IMR-90 (cell line): Measurements from ENCODE around the gene UBLCP1.

ENCODE experiments used
- BHLHE40 ChIP-seq: fragments of 150-350 bp; IDR thresholded peaks from 2 replicates; pipeline ENCODE4 v1.6.1; 2016; ENCODE audit warnings: mild to moderate bottlenecking, low read depth, low read length
- CEBPB ChIP-seq: IDR thresholded peaks from 2 replicates; pipeline ENCODE4 v1.6.1; 2012; ENCODE audit warnings: low read depth, low read length, improper control_type of control experiment
- CTCF ChIP-seq: conservative IDR thresholded peaks from 2 replicates; pipeline ENCODE4 v1.5.1; 2012; ENCODE audit warnings: mild to moderate bottlenecking, low read depth, low read length, improper control_type of control experiment
- FOS ChIP-seq: fragments of 150-350 bp; IDR thresholded peaks from 2 replicates; pipeline ENCODE4 v1.6.1; 2016; ENCODE audit warnings: low read depth, low read length
- MAFK ChIP-seq: IDR thresholded peaks from 2 replicates; pipeline ENCODE4 v1.6.1; 2012; ENCODE audit warnings: low read depth, low read length, improper control_type of control experiment
- MXI1 ChIP-seq: IDR thresholded peaks from 2 replicates; pipeline ENCODE4 v1.6.1; 2012; ENCODE audit warnings: low read depth, mild to moderate bottlenecking, low read length, moderate library complexity, borderline replicate concordance
- NFE2L2 ChIP-seq: fragments of 150-350 bp; IDR thresholded peaks from 2 replicates; pipeline ENCODE4 v1.6.1; 2016; ENCODE audit warnings: low read depth, mild to moderate bottlenecking, low read length
- POLR2A ChIP-seq: IDR thresholded peaks from 2 replicates; pipeline ENCODE4 v1.6.1; 2012; ENCODE audit warnings: mild to moderate bottlenecking, low read depth, low read length
- RAD21 ChIP-seq: IDR thresholded peaks from 2 replicates; pipeline ENCODE4 v1.6.1; 2012; ENCODE audit warnings: low read length, improper control_type of control experiment
- RCOR1 ChIP-seq: IDR thresholded peaks from 2 replicates; pipeline ENCODE4 v1.6.1; 2012; ENCODE audit warnings: mild to moderate bottlenecking, low read length, improper control_type of control experiment; ENCODE audit not compliant: insufficient replicate concordance
- SMC3 ChIP-seq: fragments of 150-350 bp; IDR thresholded peaks from 2 replicates; pipeline ENCODE4 v1.6.1; 2016; ENCODE audit warnings: low read depth, mild to moderate bottlenecking, antibody characterized with exemption, low read length, moderate library complexity
- TF ChIP-seq, protein P1 (sequence below): fragments of 150-350 bp; IDR thresholded peaks from 2 replicates; pipeline ENCODE4 v1.6.1; 2017; ENCODE audit warnings: mild to moderate bottlenecking, antibody characterized with exemption, low read length, low read depth
- TF ChIP-seq, protein P2 (sequence below): fragments of 150-350 bp; IDR thresholded peaks from 2 replicates; pipeline ENCODE4 v1.6.1; 2016; ENCODE audit warnings: low read depth, mild to moderate bottlenecking, low read length, moderate library complexity, borderline replicate concordance

DNA sequence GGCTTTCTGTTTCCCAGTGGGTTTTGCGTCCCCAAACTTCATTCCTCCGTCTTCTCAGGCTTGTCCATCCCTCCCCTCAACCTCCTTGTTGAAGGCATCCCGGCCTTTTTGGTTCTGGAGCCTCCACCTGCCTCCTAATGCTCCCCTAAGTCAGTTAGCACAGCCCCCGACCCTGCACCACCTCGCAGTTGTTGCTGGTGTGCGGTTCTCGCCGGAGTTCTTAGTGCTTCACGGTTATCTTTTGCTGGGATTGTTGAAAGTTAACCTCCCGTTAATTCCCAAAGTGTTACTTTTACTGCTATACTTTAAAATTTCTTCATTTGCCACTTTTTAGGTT is 447 bp downstream of the UBLCP1 start:
- TF ChIP-seq POLR2A, result no peak
- TF ChIP-seq CTCF, result no peak
- no peak for TF ChIP-seq CEBPB
- TF ChIP-seq BHLHE40, result no peak
- TF ChIP-seq, protein P1, sequence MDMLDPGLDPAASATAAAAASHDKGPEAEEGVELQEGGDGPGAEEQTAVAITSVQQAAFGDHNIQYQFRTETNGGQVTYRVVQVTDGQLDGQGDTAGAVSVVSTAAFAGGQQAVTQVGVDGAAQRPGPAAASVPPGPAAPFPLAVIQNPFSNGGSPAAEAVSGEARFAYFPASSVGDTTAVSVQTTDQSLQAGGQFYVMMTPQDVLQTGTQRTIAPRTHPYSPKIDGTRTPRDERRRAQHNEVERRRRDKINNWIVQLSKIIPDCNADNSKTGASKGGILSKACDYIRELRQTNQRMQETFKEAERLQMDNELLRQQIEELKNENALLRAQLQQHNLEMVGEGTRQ, result no peak
- TF ChIP-seq FOS, result no peak
- no peak for TF ChIP-seq MXI1
- TF ChIP-seq, protein P2, sequence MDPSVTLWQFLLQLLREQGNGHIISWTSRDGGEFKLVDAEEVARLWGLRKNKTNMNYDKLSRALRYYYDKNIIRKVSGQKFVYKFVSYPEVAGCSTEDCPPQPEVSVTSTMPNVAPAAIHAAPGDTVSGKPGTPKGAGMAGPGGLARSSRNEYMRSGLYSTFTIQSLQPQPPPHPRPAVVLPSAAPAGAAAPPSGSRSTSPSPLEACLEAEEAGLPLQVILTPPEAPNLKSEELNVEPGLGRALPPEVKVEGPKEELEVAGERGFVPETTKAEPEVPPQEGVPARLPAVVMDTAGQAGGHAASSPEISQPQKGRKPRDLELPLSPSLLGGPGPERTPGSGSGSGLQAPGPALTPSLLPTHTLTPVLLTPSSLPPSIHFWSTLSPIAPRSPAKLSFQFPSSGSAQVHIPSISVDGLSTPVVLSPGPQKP, result no peak
- TF ChIP-seq RAD21, result no peak
- TF ChIP-seq RCOR1, result no peak
- TF ChIP-seq NFE2L2, result no peak
- no peak for TF ChIP-seq MAFK
- no peak for TF ChIP-seq SMC3
